Caco-2 (cell line): ENCODE measurements around the gene IL17RA. TPM values are rescaled to one million over a fixed set of nuclear protein-coding genes. Genes with fewer than 3 reads are reported as not detected.

Source experiments
- BruUV-seq: library from RNA; stranded (reverse); fragments of 400-500 nt; replicated peaks from 2 replicates; lab custom pipeline; 2021; lab: Mats Ljungman, UMichigan
- CTCF ChIA-PET: fragments of 300-600 bp; sonication (Branson Sonifier 250); formaldehyde crosslinking; loops from one replicate; lab custom pipeline; 2022; ENCODE audit warnings: antibody characterized with exemption; lab: Charles Lee
- POLR2A ChIA-PET: fragments of 300-600 bp; sonication (Branson Sonifier 250); formaldehyde crosslinking; loops from one replicate; lab custom pipeline; 2022; ENCODE audit warnings: antibody characterized with exemption; lab: Charles Lee
- DNase-seq, 2 experiments: peaks; one replicate each; pipeline versions ENCODE4 v3.0.0 to v3.0.0-alpha.2; 2020 to 2022
- H3K27me3 ChIP-seq: replicated peaks from 2 replicates; pipeline ENCODE4 v1.6.0; 2011; ENCODE audit warnings: low read length; ENCODE audit not compliant: control insufficient read depth, insufficient read depth
- H3K36me3 ChIP-seq: 2 replicates; pipeline ENCODE4 v1.5.1; 2011; ENCODE audit warnings: low read length; ENCODE audit not compliant: control insufficient read depth, insufficient read depth
- H3K4me1 ChIP-seq: fragments of 250-450 bp; sonication (Bioruptor Pico); 2 replicates; pipeline ENCODE4 v1.5.1; 2020; ENCODE audit warnings: mild to moderate bottlenecking
- H3K4me3 ChIP-seq: 2 replicates; pipeline ENCODE4 v1.5.1; 2011; ENCODE audit warnings: low read depth, mild to moderate bottlenecking, control low read depth, low read length
- H3K9me3 ChIP-seq: fragments of 250-450 bp; sonication (Bioruptor Pico); 2 replicates; pipeline ENCODE4 v1.5.1; 2020; ENCODE audit warnings: mild to moderate bottlenecking, moderate library complexity
- H3K27ac Mint-ChIP-seq: one replicate; pipeline ENCODE4 v1.8.0; 2022; ENCODE audit warnings: mixed read lengths; ENCODE audit not compliant: unreplicated experiment
- H3K27me3 Mint-ChIP-seq: one replicate; pipeline ENCODE4 v1.8.0; 2022; ENCODE audit warnings: mixed read lengths; ENCODE audit not compliant: insufficient read depth, unreplicated experiment
- H3K36me3 Mint-ChIP-seq: one replicate; pipeline ENCODE4 v1.8.0; 2022; ENCODE audit warnings: mild to moderate bottlenecking, mixed read lengths; ENCODE audit not compliant: insufficient read depth, unreplicated experiment
- H3K4me1 Mint-ChIP-seq: one replicate; pipeline ENCODE4 v1.8.0; 2022; ENCODE audit warnings: low read depth, mixed read lengths; ENCODE audit not compliant: unreplicated experiment
- H3K4me3 Mint-ChIP-seq: one replicate; pipeline ENCODE4 v1.8.0; 2022; ENCODE audit warnings: mild to moderate bottlenecking, moderate library complexity, mixed read lengths; ENCODE audit not compliant: unreplicated experiment
- H3K9me3 Mint-ChIP-seq: one replicate; pipeline ENCODE4 v1.8.0; 2022; ENCODE audit warnings: mixed read lengths; ENCODE audit not compliant: unreplicated experiment
- intact Hi-C: fragments of 100-400 bp; cut with micrococcal nuclease; formaldehyde crosslinking; loops from one replicate; pipeline ENCODE4 v1.10.0; 2022; ENCODE audit not compliant: unreplicated experiment
- total RNA-seq: library from RNA; stranded (reverse); gene quantifications from 2 replicates; pipeline ENCODE4 v1.2.3, GENCODE V29; 2022
- TF ChIP-seq, protein P1 (sequence below), 2 experiments: fragments of 200-600 bp in 1 of 2; IDR thresholded peaks; 1 replicate in 1 of 2; 2 replicates in 1 of 2; pipeline versions ENCODE4 v1.5.1 to v1.8.0; 2011 to 2022; ENCODE audit warnings: antibody characterized with exemption in 1 of 2, control low read depth in 1 of 2, inconsistent platforms in 1 of 2, low read depth in 1 of 2, low read length in 1 of 2, mild to moderate bottlenecking in 1 of 2, moderate library complexity in 1 of 2; ENCODE audit not compliant: insufficient read depth in 1 of 2, severe bottlenecking in 1 of 2, unreplicated experiment in 1 of 2

Gene IL17RA
- total RNA-seq, 1 experiment from 2014 or later = 14.5 TPM

DNA sequence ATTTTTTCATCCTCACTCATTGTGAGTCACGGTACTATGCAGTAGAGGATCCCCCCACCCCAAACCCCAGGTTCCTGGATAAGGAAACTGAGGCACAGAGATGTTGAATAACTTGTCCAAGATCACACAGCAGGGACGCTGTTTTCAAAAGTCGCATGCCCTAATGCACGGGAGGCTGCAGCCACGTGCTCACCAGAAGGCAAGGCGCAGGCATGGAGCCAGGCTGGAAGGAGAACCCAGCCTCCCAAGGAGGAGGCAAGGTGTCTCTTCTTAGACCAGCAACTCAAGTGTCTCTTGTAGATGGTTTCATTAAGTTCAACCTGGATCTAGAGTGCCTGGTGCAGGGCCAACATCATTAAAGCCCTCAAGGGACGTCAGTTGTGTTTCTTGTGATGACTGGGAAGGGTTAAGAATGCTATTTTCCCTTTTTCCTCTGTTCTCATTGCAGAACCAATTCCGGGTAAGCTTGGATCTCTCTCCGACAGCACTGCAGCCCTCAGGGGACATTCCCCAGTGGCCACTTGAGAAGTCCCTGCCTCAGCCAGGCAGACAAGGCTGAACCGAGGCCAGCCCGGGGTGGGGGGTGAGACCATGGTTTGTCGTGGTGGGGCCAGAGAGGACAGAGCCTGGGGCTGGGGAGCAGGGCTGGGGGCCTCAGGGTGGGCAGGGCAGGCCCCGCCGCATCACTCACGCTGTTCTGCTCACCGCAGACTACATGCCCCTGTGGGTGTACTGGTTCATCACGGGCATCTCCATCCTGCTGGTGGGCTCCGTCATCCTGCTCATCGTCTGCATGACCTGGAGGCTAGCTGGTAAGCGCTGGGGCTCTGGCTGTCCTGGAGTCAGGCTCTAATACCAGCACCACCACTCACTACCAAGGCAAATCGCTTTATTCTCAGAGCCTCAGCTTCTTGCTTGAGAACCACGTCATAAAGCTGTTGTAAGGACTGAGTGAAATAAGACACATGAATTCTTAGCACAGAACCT is 20.6 kb downstream of the IL17RA start:
- TF ChIP-seq, protein P1, sequence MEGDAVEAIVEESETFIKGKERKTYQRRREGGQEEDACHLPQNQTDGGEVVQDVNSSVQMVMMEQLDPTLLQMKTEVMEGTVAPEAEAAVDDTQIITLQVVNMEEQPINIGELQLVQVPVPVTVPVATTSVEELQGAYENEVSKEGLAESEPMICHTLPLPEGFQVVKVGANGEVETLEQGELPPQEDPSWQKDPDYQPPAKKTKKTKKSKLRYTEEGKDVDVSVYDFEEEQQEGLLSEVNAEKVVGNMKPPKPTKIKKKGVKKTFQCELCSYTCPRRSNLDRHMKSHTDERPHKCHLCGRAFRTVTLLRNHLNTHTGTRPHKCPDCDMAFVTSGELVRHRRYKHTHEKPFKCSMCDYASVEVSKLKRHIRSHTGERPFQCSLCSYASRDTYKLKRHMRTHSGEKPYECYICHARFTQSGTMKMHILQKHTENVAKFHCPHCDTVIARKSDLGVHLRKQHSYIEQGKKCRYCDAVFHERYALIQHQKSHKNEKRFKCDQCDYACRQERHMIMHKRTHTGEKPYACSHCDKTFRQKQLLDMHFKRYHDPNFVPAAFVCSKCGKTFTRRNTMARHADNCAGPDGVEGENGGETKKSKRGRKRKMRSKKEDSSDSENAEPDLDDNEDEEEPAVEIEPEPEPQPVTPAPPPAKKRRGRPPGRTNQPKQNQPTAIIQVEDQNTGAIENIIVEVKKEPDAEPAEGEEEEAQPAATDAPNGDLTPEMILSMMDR (IDR thresholded peaks at IDR 0.05; ENCODE audit: insufficient read depth in 1 of 2, low read depth in 1 of 2, low read length in 1 of 2, severe bottlenecking in 1 of 2, unreplicated experiment in 1 of 2) = no peak
- H3K27me3 ChIP-seq = no peaks in the 10 kb centered on the region
- no peaks in the 10 kb centered on the region for H3K4me1 Mint-ChIP-seq

DNA sequence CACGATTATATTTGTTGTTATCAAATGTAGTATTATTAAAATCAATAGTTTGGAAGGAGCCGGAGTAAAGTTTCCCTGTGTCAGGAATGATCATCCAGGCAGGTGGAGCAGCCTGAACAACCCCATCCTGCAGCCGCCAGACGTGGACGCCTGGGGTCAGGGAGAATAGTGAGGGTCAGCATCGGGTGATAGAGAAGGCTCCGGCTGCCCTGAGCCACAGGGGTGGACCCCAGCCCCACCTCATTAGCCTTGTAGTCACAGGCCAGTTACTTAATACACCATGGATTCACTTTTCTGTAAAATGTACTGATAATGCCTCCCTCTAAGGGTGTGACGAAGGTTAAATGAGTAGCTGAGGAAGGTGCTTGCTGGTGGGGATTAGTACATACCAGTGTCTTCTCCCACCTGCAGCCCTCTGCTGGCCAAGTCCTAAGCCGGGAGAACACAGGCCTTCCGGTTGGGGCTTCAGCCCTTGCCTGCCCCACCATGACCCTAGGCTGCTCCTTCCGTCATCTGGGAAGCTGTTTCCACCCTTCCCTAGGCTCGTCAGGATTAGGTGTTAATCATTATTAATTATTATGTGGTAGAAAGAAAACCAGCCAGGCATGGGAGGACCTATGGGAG is 21.5 kb downstream of the IL17RA start:
- H3K4me1 ChIP-seq = no peaks in the 10 kb centered on the region
- no peaks in the 10 kb centered on the region for H3K9me3 ChIP-seq
- Mint-ChIP-seq H3K4me1 (no peaks in the 10 kb centered on the region), H3K27me3 (no peaks in the 10 kb centered on the region), H3K4me3 (no peak overlapping the region), H3K9me3 (no peaks in the 10 kb centered on the region), H3K27ac (no peak overlapping the region), H3K36me3 (peaks cover 5% of the 10 kb centered on the region)
- TF ChIP-seq, protein P1 (IDR thresholded peaks at IDR 0.05; ENCODE audit: insufficient read depth in 1 of 2, low read depth in 1 of 2, low read length in 1 of 2, severe bottlenecking in 1 of 2, unreplicated experiment in 1 of 2) = peak in 1 of 2 experiments; percentile 31
- H3K27me3 ChIP-seq = no peaks in the 10 kb centered on the region
- BruUV-seq = no TSS peak
- no peak overlapping the region for H3K4me3 ChIP-seq
- no peaks in the 10 kb centered on the region; the same call in 1 of the 2 replicates for H3K36me3 ChIP-seq
- no peak for DNase-seq
- intact Hi-C loops = no loop called here
- POLR2A ChIA-PET = no interaction called here
- CTCF ChIA-PET = interaction anchor here (1.3 kb wide), 1 partner anchor 65 kb away, joined by 3 read pairs; no protein-coding TSS in a partner anchor

More for the DNA sequence above, 20.6 kb downstream of the IL17RA start:
- H3K9me3 Mint-ChIP-seq = no peaks in the 10 kb centered on the region
- H3K36me3 Mint-ChIP-seq = peaks cover 5% of the 10 kb centered on the region
- intact Hi-C loops = no loop called here
- H3K4me3 ChIP-seq = no peak overlapping the region
- H3K27me3 Mint-ChIP-seq = no peaks in the 10 kb centered on the region
- no peaks in the 10 kb centered on the region; the same call in 1 of the 2 replicates for H3K36me3 ChIP-seq
- no TSS peak for BruUV-seq
- H3K9me3 ChIP-seq = no peaks in the 10 kb centered on the region
- ChIA-PET POLR2A (no interaction called here), CTCF (no interaction called here)
- DNase-seq = no peak
- H3K4me3 Mint-ChIP-seq = no peak overlapping the region
- H3K27ac Mint-ChIP-seq = no peak overlapping the region
- no peaks in the 10 kb centered on the region for H3K4me1 ChIP-seq

DNA sequence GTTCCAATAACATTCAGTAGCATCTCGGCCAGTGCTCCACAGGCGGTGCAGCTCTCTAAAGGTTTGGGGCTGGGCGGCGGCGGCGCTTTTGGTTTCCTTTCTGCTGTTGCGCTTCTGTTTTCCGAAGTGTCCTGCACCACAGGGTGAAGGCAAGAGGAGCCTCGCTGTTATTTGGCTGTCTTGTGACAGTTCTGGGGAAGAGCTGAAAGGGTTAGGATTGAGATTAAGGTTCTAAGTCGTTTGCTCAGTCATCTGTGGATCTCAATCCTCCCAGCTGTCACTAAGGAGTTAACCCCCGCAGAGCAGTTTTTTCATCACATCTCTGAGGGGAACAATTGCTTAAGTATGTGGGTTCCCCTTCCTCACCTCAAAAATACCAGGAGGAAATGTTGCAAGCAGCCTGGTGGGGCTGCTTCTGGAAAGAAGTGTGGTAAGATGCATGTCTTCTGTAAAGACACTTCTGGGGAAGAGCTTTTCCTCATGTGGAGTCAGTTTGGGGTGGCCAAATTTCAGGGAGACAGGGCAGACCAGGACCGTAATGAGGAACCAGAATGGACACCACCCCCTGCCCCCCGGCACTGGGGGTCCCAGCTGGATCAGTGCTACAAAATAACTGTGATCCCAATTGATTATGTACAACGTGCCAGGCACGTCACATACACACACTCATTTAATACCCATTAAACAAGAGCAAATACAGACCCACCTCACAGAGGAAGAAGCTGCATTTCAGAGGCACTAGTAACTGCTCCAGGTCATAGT is 22.2 kb downstream of the IL17RA start:
- Histone ChIP-seq H3K4me3 (no peak overlapping the region), H3K27me3 (no peaks in the 10 kb centered on the region; the same call in 1 of the 2 replicates), H3K9me3 (no peaks in the 10 kb centered on the region), H3K4me1 (no peaks in the 10 kb centered on the region), H3K36me3 (no peaks in the 10 kb centered on the region; the same call in 1 of the 2 replicates)
- POLR2A ChIA-PET = no interaction called here
- intact Hi-C loops = no loop called here
- Mint-ChIP-seq H3K4me3 (no peak overlapping the region), H3K4me1 (no peaks in the 10 kb centered on the region), H3K27me3 (no peaks in the 10 kb centered on the region), H3K27ac (no peak overlapping the region), H3K36me3 (peaks cover 5% of the 10 kb centered on the region), H3K9me3 (no peaks in the 10 kb centered on the region)
- DNase-seq = no peak
- BruUV-seq = no TSS peak
- CTCF ChIA-PET = interaction anchor here (1.3 kb wide), 1 partner anchor 65 kb away, joined by 3 read pairs; no protein-coding TSS in a partner anchor
- TF ChIP-seq, protein P1 (IDR thresholded peaks at IDR 0.05; ENCODE audit: insufficient read depth in 1 of 2, low read depth in 1 of 2, low read length in 1 of 2, severe bottlenecking in 1 of 2, unreplicated experiment in 1 of 2) = no peak
